Ishikawa (cell line): ENCODE measurements around the gene PLCL2.

Source experiments
- CEBPB ChIP-seq: IDR thresholded peaks from 2 replicates; pipeline ENCODE4 v1.6.1; 2012
- CREB1 ChIP-seq: IDR thresholded peaks from 2 replicates; pipeline ENCODE4 v1.6.1; 2012; ENCODE audit warnings: low read depth
- EGR1 ChIP-seq: IDR thresholded peaks from 2 replicates; pipeline ENCODE4 v1.6.1; 2012
- EP300 ChIP-seq: IDR thresholded peaks from 2 replicates; pipeline ENCODE4 v1.6.1; 2012; ENCODE audit warnings: borderline replicate concordance
- FOXM1 ChIP-seq: IDR thresholded peaks from 2 replicates; pipeline ENCODE4 v1.6.1; 2012; ENCODE audit warnings: low read depth, borderline replicate concordance
- MAX ChIP-seq: IDR thresholded peaks from 2 replicates; pipeline ENCODE4 v1.6.1; 2012
- NFIC ChIP-seq: IDR thresholded peaks from 2 replicates; pipeline ENCODE4 v1.6.1; 2012
- RAD21 ChIP-seq: IDR thresholded peaks from 2 replicates; pipeline ENCODE4 v1.6.1; 2012; ENCODE audit warnings: low read depth
- TAF1 ChIP-seq: IDR thresholded peaks from 2 replicates; pipeline ENCODE4 v1.6.1; 2012; ENCODE audit warnings: low read depth, mild to moderate bottlenecking
- TCF12 ChIP-seq: IDR thresholded peaks from 2 replicates; pipeline ENCODE4 v1.6.1; 2012; ENCODE audit warnings: low read depth
- TEAD4 ChIP-seq: IDR thresholded peaks from 2 replicates; pipeline ENCODE4 v1.6.1; 2012
- USF1 ChIP-seq: IDR thresholded peaks from 2 replicates; pipeline ENCODE4 v1.6.1; 2012
- YY1 ChIP-seq: IDR thresholded peaks from 2 replicates; pipeline ENCODE4 v1.6.1; 2012; ENCODE audit warnings: low read depth
- ZBTB7A ChIP-seq: IDR thresholded peaks from 2 replicates; pipeline ENCODE4 v1.6.1; 2012; ENCODE audit warnings: low read depth
- TF ChIP-seq, protein P1 (sequence below): IDR thresholded peaks from 2 replicates; pipeline ENCODE4 v1.6.1; 2012; ENCODE audit warnings: low read depth, mild to moderate bottlenecking

PLCL2 gene

DNA sequence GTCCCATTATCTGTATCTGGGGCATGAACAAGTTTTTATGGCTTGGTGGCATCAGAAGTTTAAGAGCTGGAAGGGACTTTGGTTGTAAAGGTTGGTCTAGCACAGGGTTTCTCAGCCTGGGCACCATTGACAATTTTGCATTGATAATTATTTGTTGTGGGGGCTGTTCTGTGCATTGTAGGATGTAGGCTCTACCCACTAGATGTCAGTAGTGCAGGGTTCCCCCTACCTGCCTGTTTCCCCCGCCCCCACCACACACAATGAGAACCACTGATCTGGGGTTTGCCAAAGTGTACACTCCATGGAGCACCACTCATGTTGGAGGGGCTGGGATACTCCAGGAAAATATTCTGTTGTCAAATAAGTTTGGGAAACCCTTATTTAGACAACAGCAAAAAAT lies 42.7 kb downstream of the PLCL2 start:
- no peak for TF ChIP-seq EGR1
- no peak for TF ChIP-seq NFIC
- TF ChIP-seq TAF1, result no peak
- no peak for TF ChIP-seq ZBTB7A
- no peak for TF ChIP-seq EP300

- no peak for TF ChIP-seq FOXM1
- no peak for TF ChIP-seq MAX
- TF ChIP-seq TCF12, result no peak
- TF ChIP-seq CREB1, result no peak
- no peak for TF ChIP-seq TEAD4
- TF ChIP-seq CEBPB, result no peak
- TF ChIP-seq USF1, result no peak
- no peak for TF ChIP-seq EGR1
- no peak for TF ChIP-seq NFIC
- TF ChIP-seq TAF1, result no peak
- TF ChIP-seq EP300, result no peak
- TF ChIP-seq RAD21, result no peak
- no peak for TF ChIP-seq YY1
These were observed 43.8 kb downstream of the PLCL2 start for GRCh38 chr3:16928386-16929132.

DNA sequence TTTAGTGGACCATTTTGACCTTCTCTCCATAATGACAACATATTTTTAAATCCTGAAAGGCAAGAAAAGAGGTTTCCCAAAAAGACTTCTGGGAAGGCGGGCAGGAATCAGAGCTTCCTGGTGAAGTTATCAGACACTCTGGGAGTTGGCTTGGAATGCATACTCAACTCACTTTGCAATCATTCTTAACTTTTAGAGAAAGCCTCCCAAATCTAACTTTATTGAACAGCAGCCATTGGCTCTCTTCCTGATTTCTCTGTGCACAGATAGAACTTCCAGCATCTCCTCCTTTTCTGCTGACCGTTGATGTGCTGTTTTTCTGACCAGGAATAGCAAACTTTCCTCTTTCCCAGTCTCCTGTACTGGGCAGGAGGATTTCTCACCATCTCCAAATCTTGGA lies 44.6 kb downstream of the PLCL2 start:
- TF ChIP-seq, protein P1, sequence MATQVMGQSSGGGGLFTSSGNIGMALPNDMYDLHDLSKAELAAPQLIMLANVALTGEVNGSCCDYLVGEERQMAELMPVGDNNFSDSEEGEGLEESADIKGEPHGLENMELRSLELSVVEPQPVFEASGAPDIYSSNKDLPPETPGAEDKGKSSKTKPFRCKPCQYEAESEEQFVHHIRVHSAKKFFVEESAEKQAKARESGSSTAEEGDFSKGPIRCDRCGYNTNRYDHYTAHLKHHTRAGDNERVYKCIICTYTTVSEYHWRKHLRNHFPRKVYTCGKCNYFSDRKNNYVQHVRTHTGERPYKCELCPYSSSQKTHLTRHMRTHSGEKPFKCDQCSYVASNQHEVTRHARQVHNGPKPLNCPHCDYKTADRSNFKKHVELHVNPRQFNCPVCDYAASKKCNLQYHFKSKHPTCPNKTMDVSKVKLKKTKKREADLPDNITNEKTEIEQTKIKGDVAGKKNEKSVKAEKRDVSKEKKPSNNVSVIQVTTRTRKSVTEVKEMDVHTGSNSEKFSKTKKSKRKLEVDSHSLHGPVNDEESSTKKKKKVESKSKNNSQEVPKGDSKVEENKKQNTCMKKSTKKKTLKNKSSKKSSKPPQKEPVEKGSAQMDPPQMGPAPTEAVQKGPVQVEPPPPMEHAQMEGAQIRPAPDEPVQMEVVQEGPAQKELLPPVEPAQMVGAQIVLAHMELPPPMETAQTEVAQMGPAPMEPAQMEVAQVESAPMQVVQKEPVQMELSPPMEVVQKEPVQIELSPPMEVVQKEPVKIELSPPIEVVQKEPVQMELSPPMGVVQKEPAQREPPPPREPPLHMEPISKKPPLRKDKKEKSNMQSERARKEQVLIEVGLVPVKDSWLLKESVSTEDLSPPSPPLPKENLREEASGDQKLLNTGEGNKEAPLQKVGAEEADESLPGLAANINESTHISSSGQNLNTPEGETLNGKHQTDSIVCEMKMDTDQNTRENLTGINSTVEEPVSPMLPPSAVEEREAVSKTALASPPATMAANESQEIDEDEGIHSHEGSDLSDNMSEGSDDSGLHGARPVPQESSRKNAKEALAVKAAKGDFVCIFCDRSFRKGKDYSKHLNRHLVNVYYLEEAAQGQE, result no peak
- TF ChIP-seq EP300, result no peak
- TF ChIP-seq TEAD4, result no peak
- no peak for TF ChIP-seq CEBPB

DNA sequence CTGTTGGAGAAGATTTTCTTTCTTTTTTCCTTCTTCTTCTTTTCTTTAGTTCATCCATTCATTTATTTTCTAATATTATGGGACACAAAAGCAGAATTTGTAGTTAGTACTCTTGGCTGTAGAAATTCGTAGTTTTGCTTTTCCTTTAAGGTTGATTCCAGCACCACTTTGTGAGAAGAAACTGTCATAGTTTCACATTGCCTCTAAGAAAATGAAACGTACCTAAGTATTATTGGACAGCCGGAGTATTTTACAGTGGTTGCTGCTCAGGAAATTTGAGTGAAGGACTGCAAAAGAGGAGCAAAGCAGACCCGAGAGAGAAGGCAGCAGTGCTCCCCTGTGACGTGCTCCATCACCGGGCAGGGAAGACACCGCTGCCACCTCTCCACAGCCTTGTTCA lies 48.1 kb downstream of the PLCL2 start:
- no peak for TF ChIP-seq TCF12
- no peak for TF ChIP-seq FOXM1
- no peak for TF ChIP-seq MAX
- no peak for TF ChIP-seq RAD21

DNA sequence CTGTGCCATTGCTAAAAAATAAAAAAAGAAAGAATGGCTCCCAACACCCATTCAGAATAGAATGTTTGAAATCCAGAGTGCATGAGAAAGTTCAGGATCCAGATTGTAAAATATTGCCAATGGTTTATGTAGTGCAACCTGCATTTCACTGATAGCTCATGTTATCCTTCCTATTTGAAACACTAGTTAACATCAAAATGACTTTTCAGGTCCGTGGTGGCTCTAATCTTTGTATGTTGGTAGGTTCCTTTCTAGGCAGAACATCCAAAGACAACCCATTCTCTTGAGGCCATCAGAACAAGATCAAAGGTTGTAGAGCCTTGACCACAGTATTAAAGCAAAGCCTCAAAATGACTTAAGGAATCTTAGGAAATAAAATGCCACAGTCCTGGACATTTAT lies 51.0 kb downstream of the PLCL2 start:
- no peak for TF ChIP-seq RAD21
- TF ChIP-seq NFIC, result no peak
- no peak for TF ChIP-seq FOXM1
- TF ChIP-seq MAX, result no peak

- TF ChIP-seq CEBPB (no peak), RAD21 (no peak), TEAD4 (no peak), TCF12 (no peak), YY1 (no peak), EGR1 (no peak), NFIC (no peak), CREB1 (no peak), FOXM1 (no peak), MAX (no peak), TAF1 (no peak), EP300 (no peak), USF1 (no peak), ZBTB7A (no peak)
- TF ChIP-seq, protein P1, result no peak
These were observed 51.5 kb downstream of the PLCL2 start for GRCh38 chr3:16936233-16936632.
